ENCODE data around the gene HAND1. TPM values are rescaled to one million over a fixed set of nuclear protein-coding genes. Genes with fewer than 3 reads are reported as not detected.

HAND1 gene
- polyA plus RNA-seq, 1 experiment, result not detected

GRCh38 chr5:154523104-154523503 is 45.1 kb upstream of the HAND1 start:
- no peak for DNase-seq (ENCODE audit: low read depth, low spot score)
- POLR2A ChIA-PET, result no interaction called here
- Histone ChIP-seq H3K9me3 (ENCODE audit: control insufficient read depth, insufficient read depth, low read length) (no peaks in the 10 kb centered on the region), H3K27ac (ENCODE audit: low read depth, low read length) (no peak overlapping the region), H3K4me3 (ENCODE audit: low read depth, low read length) (no peak overlapping the region), H3K27me3 (ENCODE audit: control insufficient read depth, insufficient read depth, low read length) (peaks cover 46% of the 10 kb centered on the region)
- CTCF ChIA-PET, result no interaction called here
- no peak for TF ChIP-seq CTCF (IDR thresholded peaks at IDR 0.05; ENCODE audit: low read depth, low read length)

GRCh38 chr5:154522284-154522683 is 44.3 kb upstream of the HAND1 start:
- POLR2A ChIA-PET, result no interaction called here

GRCh38 chr5:154521756-154522155 is 43.7 kb upstream of the HAND1 start:
- no peak for DNase-seq (ENCODE audit: low read depth, low spot score)
- Histone ChIP-seq H3K27ac (ENCODE audit: low read depth, low read length) (no peak overlapping the region), H3K4me3 (ENCODE audit: low read depth, low read length) (no peak overlapping the region), H3K27me3 (ENCODE audit: control insufficient read depth, insufficient read depth, low read length) (peaks cover 49% of the 10 kb centered on the region), H3K9me3 (ENCODE audit: control insufficient read depth, insufficient read depth, low read length) (no peaks in the 10 kb centered on the region)
- CTCF ChIA-PET, result interaction anchor here (0.8 to 2.7 kb wide), 14 partner anchors 8 to 109 kb away, joined by 4 to 19 read pairs (median 5); no protein-coding TSS in a partner anchor
- TF ChIP-seq CTCF (IDR thresholded peaks at IDR 0.05; ENCODE audit: low read depth, low read length), result no peak
- POLR2A ChIA-PET, result no interaction called here

More at GRCh38 chr5:154522284-154522683, 44.3 kb upstream of the HAND1 start:
- no peak overlapping the region for H3K27ac ChIP-seq (ENCODE audit: low read depth, low read length)
- no peak for DNase-seq (ENCODE audit: low read depth, low spot score)
- TF ChIP-seq CTCF (IDR thresholded peaks at IDR 0.05; ENCODE audit: low read depth, low read length), result no peak
- no peak overlapping the region for H3K4me3 ChIP-seq (ENCODE audit: low read depth, low read length)
- peaks cover 48% of the 10 kb centered on the region for H3K27me3 ChIP-seq (ENCODE audit: control insufficient read depth, insufficient read depth, low read length)
- no peaks in the 10 kb centered on the region for H3K9me3 ChIP-seq (ENCODE audit: control insufficient read depth, insufficient read depth, low read length)
- CTCF ChIA-PET, result interaction anchor here (2.7 kb wide), 1 partner anchor 10 kb away, joined by 12 read pairs; no protein-coding TSS in a partner anchor

- CTCF ChIA-PET, result interaction anchor here (0.5 to 2.7 kb wide), 32 partner anchors 9 to 1060 kb away, joined by 3 to 19 read pairs (median 4); no protein-coding TSS in a partner anchor
- DNase-seq (ENCODE audit: low read depth, low spot score), result no peak
Measured at GRCh38 chr5:154520861-154521453, 42.9 kb upstream of the HAND1 start.

More at GRCh38 chr5:154520861-154521453, 42.9 kb upstream of the HAND1 start:
- Histone ChIP-seq H3K27me3 (ENCODE audit: control insufficient read depth, insufficient read depth, low read length) (peaks cover 46% of the 10 kb centered on the region), H3K4me3 (ENCODE audit: low read depth, low read length) (no peak overlapping the region), H3K27ac (ENCODE audit: low read depth, low read length) (no peak overlapping the region), H3K9me3 (ENCODE audit: control insufficient read depth, insufficient read depth, low read length) (no peaks in the 10 kb centered on the region)
- TF ChIP-seq CTCF (IDR thresholded peaks at IDR 0.05; ENCODE audit: low read depth, low read length), result peak; percentile 75
- POLR2A ChIA-PET, result interaction anchor here (0.5 kb wide), 1 partner anchor 314 kb away, joined by 4 read pairs; no protein-coding TSS in a partner anchor
